ENCODE measurements around the gene SPTBN1. TPM values are rescaled to one million over a fixed set of nuclear protein-coding genes. Genes with fewer than 3 reads are reported as not detected.

SPTBN1 gene
- total and polyA plus RNA-seq, 9 of the 15 experiments (the other 6 are each of a cell fraction or from before 2014, with no cell fraction given): 8.9 to 66.8 (median 31.4) TPM

GRCh38 chr2:54638774-54639187, 182.7 kb downstream of the SPTBN1 start (continued):
- TF ChIP-seq ZNF175 (CRISPR knock-in tag; IDR thresholded peaks at IDR 0.05; ENCODE audit: low read depth): no peak
- TF ChIP-seq SIN3B (IDR thresholded peaks at IDR 0.05; ENCODE audit: low read depth): no peak
- TF ChIP-seq NCOA4 (IDR thresholded peaks at IDR 0.05; ENCODE audit: partially characterized antibody): no peak

GRCh38 chr2:54639609-54640008, 183.5 kb downstream of the SPTBN1 start:
- Histone ChIP-seq H3K9ac (ENCODE audit: insufficient read depth in 1 of 2, low read depth in 2 of 2, low read length in 2 of 2) (no peak overlapping the region), H2AFZ (ENCODE audit: low read depth, low read length) (no peak overlapping the region), H3K9me1 (ENCODE audit: control insufficient read depth, insufficient read depth, low read length) (no peaks in the 10 kb centered on the region), H4K20me1 (replicated peaks; ENCODE audit: control insufficient read depth, insufficient read depth, low read length) (no peaks in the 10 kb centered on the region; the same call in 1 of the 2 replicates), H3K4me1 (replicated peaks in 1 of 2; ENCODE audit: control insufficient read depth in 2 of 2, insufficient read depth in 2 of 2, low read length in 2 of 2) (0 out of 5 replicates have a peak, but pooled peaks cover 0 to 3% of the 10 kb centered on the region in 2 experiments), H3K27ac (ENCODE audit: extremely low read depth, low read depth, low read length) (no peak overlapping the region), H3K36me3 (ENCODE audit: control insufficient read depth, insufficient read depth, low read length) (peaks cover 66% of the 10 kb centered on the region), H3K79me2 (ENCODE audit: control insufficient read depth, insufficient read depth, low read length) (no peaks in the 10 kb centered on the region), H3K4me3 (no peak overlapping the region), H3K27me3 (ENCODE audit: control insufficient read depth in 2 of 2, insufficient read depth in 2 of 2, low read length in 2 of 2) (no peaks in the 10 kb centered on the region), H3K9me3 (replicated peaks; ENCODE audit: control insufficient read depth, insufficient read depth, low read depth, low read length) (no peaks in the 10 kb centered on the region), H3K4me2 (ENCODE audit: insufficient read depth, low read length) (no peak overlapping the region)
- in situ Hi-C loops (cut with MboI) (loop anchor here (10.0 kb wide), 1 partner anchor 115 kb away; no protein-coding TSS in a partner anchor), intact Hi-C loops (cut with micrococcal nuclease) (no loop called here)
- peak; percentile 60 for ATAC-seq
- BruUV-seq (replicated peaks): no TSS peak
- no peak for TF ChIP-seq HNRNPUL1 (IDR thresholded peaks at IDR 0.05; ENCODE audit: low read length)
- TF ChIP-seq NFIC (IDR thresholded peaks at IDR 0.05): peak; percentile 66
- no peak for TF ChIP-seq ZBTB11 (CRISPR knock-in tag; IDR thresholded peaks at IDR 0.05)
- TF ChIP-seq ZFP91 (CRISPR knock-in tag; IDR thresholded peaks at IDR 0.05): no peak
- no peak for TF ChIP-seq PRMT5 (CRISPR knock-in tag; IDR thresholded peaks at IDR 0.05)
- CTCF ChIA-PET (ENCODE audit: low intra/inter-chr PET ratio): no interaction called here
- no peak for FAIRE-seq
- peak in 3 of 4 experiments; percentile 11 to 27 (median 18) for DNase-seq (ENCODE audit: extremely low read depth in 1 of 4, low spot score in 3 of 4)
- WGBS (ENCODE audit: insufficient coverage, low coverage, missing lambda C conversion rate): 51% methylated on average over 4 of the region's 4 CpGs
- POLR2A ChIA-PET: no interaction called here

All from K562 (cell line).